ENCODE results near the gene KSR2. TPM values are rescaled to one million over a fixed set of nuclear protein-coding genes. Genes with fewer than 3 reads are reported as not detected.
A peak's percentile ranks its signal among the peaks of the same experiment; 100 is the strongest.

KSR2 gene
- total RNA-seq, 1 experiment from 2014 or later = not detected

DNA sequence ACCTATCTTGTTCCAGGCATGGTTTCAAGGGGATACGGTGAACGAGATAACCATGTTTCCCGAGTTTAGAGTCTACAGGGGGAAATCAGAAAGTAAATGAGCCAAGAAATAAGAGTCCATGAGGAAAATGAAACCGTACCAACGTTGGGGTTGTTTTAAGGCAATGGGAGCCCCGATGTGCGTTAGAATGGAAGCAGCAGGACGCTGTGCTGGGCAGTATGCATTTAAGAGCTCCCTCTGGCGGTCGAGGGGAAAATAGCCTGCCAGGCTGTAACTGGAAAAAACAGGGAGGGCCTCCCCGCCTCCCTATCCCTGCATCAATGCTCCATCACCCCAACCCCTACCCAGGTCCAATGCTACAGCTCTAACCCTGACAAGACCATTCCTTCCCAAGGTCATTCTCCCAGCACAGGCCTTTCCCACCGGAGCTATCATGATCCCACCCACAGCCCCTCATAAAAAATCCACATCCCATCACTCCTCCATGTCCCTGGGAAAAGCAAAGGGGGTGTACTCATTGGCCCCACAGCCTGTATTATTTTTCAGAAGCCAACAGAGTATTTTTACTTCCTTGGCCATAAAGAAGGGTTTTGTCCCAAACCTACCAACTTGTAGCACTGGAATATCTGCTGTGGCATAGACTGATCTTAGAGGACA lies 381.0 kb downstream of the KSR2 start:
- Histone ChIP-seq H3K4me1 (ENCODE audit: insufficient read depth, low read length, poor library complexity, severe bottlenecking) (no peaks in the 10 kb centered on the region), H3K27me3 (replicated peaks; ENCODE audit: insufficient read depth, low read depth, low read length, poor library complexity) (peaks cover 22% of the 10 kb centered on the region), H3K4me3 (ENCODE audit: low read depth, low read length, poor library complexity, severe bottlenecking) (no peak overlapping the region), H3K9me3 (ENCODE audit: low read depth, low read length, poor library complexity, severe bottlenecking) (no peaks in the 10 kb centered on the region), H3K27ac (ENCODE audit: low read depth, low read length, poor library complexity, severe bottlenecking) (no peak overlapping the region), H3K36me3 (ENCODE audit: insufficient read depth, low read length, poor library complexity, severe bottlenecking) (no peaks in the 10 kb centered on the region)
- CTCF ChIA-PET = interaction anchor here (0.8 to 2.5 kb wide), 3 partner anchors 9 to 350 kb away, joined by 3 to 16 read pairs (median 3); no protein-coding TSS in a partner anchor
- TF ChIP-seq EZH2 (IDR thresholded peaks at IDR 0.05; ENCODE audit: borderline replicate concordance, low read depth, low read length, poor library complexity, severe bottlenecking) = no peak
- TF ChIP-seq, protein P1, sequence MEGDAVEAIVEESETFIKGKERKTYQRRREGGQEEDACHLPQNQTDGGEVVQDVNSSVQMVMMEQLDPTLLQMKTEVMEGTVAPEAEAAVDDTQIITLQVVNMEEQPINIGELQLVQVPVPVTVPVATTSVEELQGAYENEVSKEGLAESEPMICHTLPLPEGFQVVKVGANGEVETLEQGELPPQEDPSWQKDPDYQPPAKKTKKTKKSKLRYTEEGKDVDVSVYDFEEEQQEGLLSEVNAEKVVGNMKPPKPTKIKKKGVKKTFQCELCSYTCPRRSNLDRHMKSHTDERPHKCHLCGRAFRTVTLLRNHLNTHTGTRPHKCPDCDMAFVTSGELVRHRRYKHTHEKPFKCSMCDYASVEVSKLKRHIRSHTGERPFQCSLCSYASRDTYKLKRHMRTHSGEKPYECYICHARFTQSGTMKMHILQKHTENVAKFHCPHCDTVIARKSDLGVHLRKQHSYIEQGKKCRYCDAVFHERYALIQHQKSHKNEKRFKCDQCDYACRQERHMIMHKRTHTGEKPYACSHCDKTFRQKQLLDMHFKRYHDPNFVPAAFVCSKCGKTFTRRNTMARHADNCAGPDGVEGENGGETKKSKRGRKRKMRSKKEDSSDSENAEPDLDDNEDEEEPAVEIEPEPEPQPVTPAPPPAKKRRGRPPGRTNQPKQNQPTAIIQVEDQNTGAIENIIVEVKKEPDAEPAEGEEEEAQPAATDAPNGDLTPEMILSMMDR (conservative IDR thresholded peaks at IDR 0.05; ENCODE audit: low read depth, low read length) = peak; percentile 87
- intact Hi-C loops (cut with micrococcal nuclease; ENCODE audit: unreplicated experiment) = loop anchor here (1.0 to 10.0 kb wide), 4 partner anchors 220 to 375 kb away; no protein-coding TSS in a partner anchor
- no TSS peak for BruUV-seq (replicated peaks)
- POLR2A ChIA-PET (ENCODE audit: low non-redundant PET) = no interaction called here
- DNase-seq (ENCODE audit: low spot score) = peak; percentile 63

DNA sequence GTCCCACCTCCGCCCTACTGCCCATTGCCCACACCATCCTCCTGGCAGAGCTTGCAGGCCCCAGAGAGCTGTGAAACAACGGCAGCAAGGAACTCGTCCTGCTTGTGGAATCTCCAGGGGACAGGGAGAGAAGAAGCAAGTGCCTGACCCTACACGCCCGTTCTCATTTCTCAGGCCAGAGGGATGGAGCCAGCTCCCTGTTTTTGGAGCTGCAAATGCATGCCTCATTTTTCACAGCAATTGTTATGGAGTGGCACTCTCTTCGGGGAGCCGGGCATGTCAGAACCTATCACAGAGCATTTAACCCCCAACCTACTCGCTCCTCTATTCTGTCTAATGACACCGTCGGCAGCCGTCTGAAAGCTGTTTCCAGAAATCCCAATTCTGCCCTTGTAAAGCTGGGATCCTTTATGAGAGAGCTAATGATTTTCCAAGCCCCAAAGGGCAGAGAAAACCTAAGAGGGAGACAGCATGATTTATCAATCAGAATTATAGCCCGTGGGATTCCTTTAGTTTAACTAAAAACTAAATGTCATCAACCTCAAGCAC lies 385.0 kb downstream of the KSR2 start:
- no TSS peak for BruUV-seq (replicated peaks)
- ChIA-PET POLR2A (ENCODE audit: low non-redundant PET) (no interaction called here), CTCF (interaction anchor here (0.7 kb wide), 1 partner anchor 217 kb away, joined by 3 read pairs; no protein-coding TSS in a partner anchor)
- no peaks in the 10 kb centered on the region for H3K4me1 ChIP-seq (ENCODE audit: insufficient read depth, low read length, poor library complexity, severe bottlenecking)
- no peaks in the 10 kb centered on the region for H3K9me3 ChIP-seq (ENCODE audit: low read depth, low read length, poor library complexity, severe bottlenecking)
- no peak for DNase-seq (ENCODE audit: low spot score)
- TF ChIP-seq EZH2 (IDR thresholded peaks at IDR 0.05; ENCODE audit: borderline replicate concordance, low read depth, low read length, poor library complexity, severe bottlenecking) = no peak
- TF ChIP-seq, protein P1 (conservative IDR thresholded peaks at IDR 0.05; ENCODE audit: low read depth, low read length) = no peak
- no peaks in the 10 kb centered on the region for H3K36me3 ChIP-seq (ENCODE audit: insufficient read depth, low read length, poor library complexity, severe bottlenecking)
- no peak overlapping the region for H3K27ac ChIP-seq (ENCODE audit: low read depth, low read length, poor library complexity, severe bottlenecking)
- H3K27me3 ChIP-seq (replicated peaks; ENCODE audit: insufficient read depth, low read depth, low read length, poor library complexity) = peaks cover 22% of the 10 kb centered on the region
- intact Hi-C loops (cut with micrococcal nuclease; ENCODE audit: unreplicated experiment) = loop anchor here (10.0 kb wide), 1 partner anchor 251 kb away; no protein-coding TSS in a partner anchor
- H3K4me3 ChIP-seq (ENCODE audit: low read depth, low read length, poor library complexity, severe bottlenecking) = no peak overlapping the region

DNA sequence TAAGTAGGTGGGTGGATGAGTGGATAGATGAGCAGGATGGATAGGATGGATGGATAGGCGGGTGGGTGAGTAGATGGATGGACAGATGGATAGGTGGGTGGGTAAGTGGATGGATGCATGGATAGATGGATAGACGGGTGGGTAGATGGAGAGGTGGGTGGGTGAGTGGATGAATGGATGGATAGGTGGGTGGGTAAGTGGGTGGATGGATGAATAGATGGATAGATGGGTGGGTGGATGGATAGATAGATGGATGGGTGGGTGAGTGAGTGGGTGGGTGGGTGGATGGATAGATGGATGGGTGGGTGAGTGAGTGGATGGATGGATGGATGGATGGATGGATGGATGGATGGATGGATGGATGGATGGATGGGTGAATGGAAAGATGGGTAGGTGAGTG lies 385.7 kb downstream of the KSR2 start:
- POLR2A ChIA-PET (ENCODE audit: low non-redundant PET) = no interaction called here
- Histone ChIP-seq H3K36me3 (ENCODE audit: insufficient read depth, low read length, poor library complexity, severe bottlenecking) (no peaks in the 10 kb centered on the region), H3K4me3 (ENCODE audit: low read depth, low read length, poor library complexity, severe bottlenecking) (no peak overlapping the region), H3K4me1 (ENCODE audit: insufficient read depth, low read length, poor library complexity, severe bottlenecking) (no peaks in the 10 kb centered on the region), H3K27ac (ENCODE audit: low read depth, low read length, poor library complexity, severe bottlenecking) (no peak overlapping the region), H3K27me3 (replicated peaks; ENCODE audit: insufficient read depth, low read depth, low read length, poor library complexity) (peaks cover 22% of the 10 kb centered on the region), H3K9me3 (ENCODE audit: low read depth, low read length, poor library complexity, severe bottlenecking) (no peaks in the 10 kb centered on the region)
- no TSS peak for BruUV-seq (replicated peaks)
- no peak for TF ChIP-seq EZH2 (IDR thresholded peaks at IDR 0.05; ENCODE audit: borderline replicate concordance, low read depth, low read length, poor library complexity, severe bottlenecking)
- TF ChIP-seq, protein P1 (conservative IDR thresholded peaks at IDR 0.05; ENCODE audit: low read depth, low read length) = no peak
- no peak for DNase-seq (ENCODE audit: low spot score)
- intact Hi-C loops (cut with micrococcal nuclease; ENCODE audit: unreplicated experiment) = loop anchor here (10.0 kb wide), 1 partner anchor 252 kb away; no protein-coding TSS in a partner anchor
- CTCF ChIA-PET = no interaction called here

All from A673 (cell line).